HUES64 (cell line): ENCODE measurements around the gene TCERG1L.
"Not testable (repeated sequence)": the region's sequence is repeated elsewhere in the genome, so short reads cannot be mapped to it uniquely, and the experiment has no call there.

Source experiments
- H3K27ac ChIP-seq: 2 replicates; pipeline ENCODE4 v1.7.0; 2013; ENCODE audit warnings: low read depth, low read length, inconsistent platforms
- H3K27me3 ChIP-seq: 2 replicates; pipeline ENCODE4 v1.6.1; 2013; ENCODE audit warnings: mild to moderate bottlenecking, low read length; ENCODE audit not compliant: insufficient read depth
- H3K36me3 ChIP-seq: 2 replicates; pipeline ENCODE4 v1.6.1; 2013; ENCODE audit warnings: mild to moderate bottlenecking, low read length; ENCODE audit not compliant: insufficient read depth
- H3K4me1 ChIP-seq: 2 replicates; pipeline ENCODE4 v1.6.1; 2013; ENCODE audit warnings: mild to moderate bottlenecking, low read length, moderate library complexity; ENCODE audit not compliant: insufficient read depth
- H3K4me3 ChIP-seq: 2 replicates; pipeline ENCODE4 v1.5.1; 2013; ENCODE audit warnings: mild to moderate bottlenecking, low read length, moderate library complexity
- H3K9ac ChIP-seq: 2 replicates; pipeline ENCODE4 v1.6.1; 2013; ENCODE audit warnings: mild to moderate bottlenecking, low read depth, low read length
- H3K9me3 ChIP-seq: 2 replicates; pipeline ENCODE4 v1.6.1; 2013; ENCODE audit warnings: low read depth, low read length; ENCODE audit not compliant: insufficient read depth
- WGBS: fragments of 150-250, 120-280 bp; methylation state at CpG from one replicate; pipeline ENCODE4 v1.1.7; 2013; ENCODE audit warnings: missing lambda C conversion rate; 5-methylcytosine and 5-hydroxymethylcytosine counted together

TCERG1L gene

DNA sequence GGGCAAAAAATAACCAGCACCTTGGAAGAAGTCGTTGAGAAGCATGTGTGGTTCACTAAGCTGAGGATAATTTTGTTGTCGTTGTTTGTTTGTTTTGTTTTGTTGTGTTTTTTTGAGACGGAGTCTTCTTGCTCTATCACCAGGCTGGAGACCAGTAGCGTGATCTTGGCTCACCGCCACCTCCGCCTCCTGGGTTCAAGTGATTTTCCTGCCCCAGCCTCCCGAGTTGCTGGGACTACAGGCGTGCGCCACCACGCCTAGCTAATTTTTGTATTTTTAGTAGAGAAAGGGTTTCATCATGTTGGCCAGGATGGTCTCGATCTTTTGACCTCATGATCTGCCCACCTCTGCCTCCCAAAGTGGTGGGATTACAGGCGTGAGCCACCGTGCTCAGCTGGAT, 76.9 kb downstream of the TCERG1L start:
- not testable (repeated sequence) for H3K4me1 ChIP-seq, H3K27ac ChIP-seq
- WGBS: 95% methylated on average over 13 of the region's 13 CpGs

DNA sequence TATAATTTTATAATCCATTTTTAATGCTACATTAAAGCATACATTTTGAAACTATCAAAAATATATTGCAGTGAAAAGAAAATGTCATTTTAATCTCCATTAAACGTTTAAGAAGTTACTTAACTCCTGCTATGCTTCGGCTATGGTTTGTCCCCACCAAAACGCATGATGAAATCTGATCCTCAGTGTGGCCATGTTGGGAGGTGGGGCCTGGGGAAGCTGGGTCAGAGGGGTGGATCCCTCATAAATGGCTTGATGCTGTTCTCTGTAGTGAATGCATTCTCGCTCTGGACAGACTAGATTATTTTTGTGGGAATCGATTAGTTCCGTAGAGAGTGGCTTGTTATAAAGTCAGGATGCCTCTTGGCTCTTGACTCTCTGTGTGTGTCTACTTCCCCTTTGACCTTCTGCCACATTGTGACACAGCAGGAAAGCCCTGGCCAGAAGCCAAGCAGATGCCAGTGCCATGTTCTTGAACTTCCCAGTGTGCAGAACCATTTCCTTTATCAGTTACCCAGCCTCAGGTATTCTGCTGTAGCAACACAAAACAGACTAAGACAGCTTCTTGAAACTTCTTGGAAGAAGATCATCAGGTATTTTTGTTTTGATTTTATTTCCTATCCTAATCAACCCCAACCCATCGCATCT, 77.8 kb downstream of the TCERG1L start:
- Histone ChIP-seq H3K36me3 (no peaks in the 10 kb centered on the region), H3K27me3 (no peaks in the 10 kb centered on the region), H3K4me3 (no peak overlapping the region), H3K27ac (no peak overlapping the region), H3K4me1 (no peaks in the 10 kb centered on the region), H3K9ac (no peak overlapping the region), H3K9me3 (no peaks in the 10 kb centered on the region; the same call in 1 of the 2 replicates)
- WGBS: 92% methylated on average over 6 of the region's 7 CpGs

More for the DNA sequence above, 76.9 kb downstream of the TCERG1L start:
- not testable (repeated sequence) for H3K9ac ChIP-seq, H3K36me3 ChIP-seq, H3K4me3 ChIP-seq, H3K27me3 ChIP-seq, H3K9me3 ChIP-seq

DNA sequence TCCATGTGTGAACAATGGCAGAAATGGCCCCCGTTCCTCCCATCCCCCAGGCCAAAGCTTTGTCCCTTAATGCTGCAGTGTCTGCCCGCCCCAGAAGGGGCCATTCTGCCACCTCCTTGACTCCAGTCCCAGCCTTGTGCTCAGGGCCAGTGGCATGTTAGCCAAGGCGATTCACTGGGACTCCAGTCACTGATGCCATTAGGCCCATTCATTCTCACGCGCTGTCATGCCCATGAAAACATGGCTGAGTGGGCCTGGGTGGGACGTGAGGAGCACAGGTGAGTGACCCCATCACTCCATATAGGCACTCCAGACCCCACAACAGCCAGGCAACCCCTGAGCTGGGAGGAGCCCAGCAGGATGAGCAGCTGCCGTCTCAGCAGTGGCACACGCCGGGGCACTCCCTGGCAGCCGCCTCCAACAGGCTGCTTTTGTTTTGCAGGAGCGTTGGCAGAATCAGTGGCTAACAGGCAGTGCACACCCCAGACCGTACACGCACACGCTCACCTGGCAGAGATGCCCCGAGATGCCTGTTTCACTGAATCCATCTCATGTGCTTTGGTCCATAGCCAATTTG, 79.5 kb downstream of the TCERG1L start:
- H3K4me1 ChIP-seq: no peaks in the 10 kb centered on the region
- H3K4me3 ChIP-seq: no peak overlapping the region
- H3K36me3 ChIP-seq: no peaks in the 10 kb centered on the region
- no peaks in the 10 kb centered on the region for H3K27me3 ChIP-seq
- WGBS: 92% methylated on average over 15 of the region's 15 CpGs
- H3K27ac ChIP-seq: no peak overlapping the region
- H3K9me3 ChIP-seq: no peaks in the 10 kb centered on the region; the same call in 1 of the 2 replicates
- no peak overlapping the region for H3K9ac ChIP-seq

DNA sequence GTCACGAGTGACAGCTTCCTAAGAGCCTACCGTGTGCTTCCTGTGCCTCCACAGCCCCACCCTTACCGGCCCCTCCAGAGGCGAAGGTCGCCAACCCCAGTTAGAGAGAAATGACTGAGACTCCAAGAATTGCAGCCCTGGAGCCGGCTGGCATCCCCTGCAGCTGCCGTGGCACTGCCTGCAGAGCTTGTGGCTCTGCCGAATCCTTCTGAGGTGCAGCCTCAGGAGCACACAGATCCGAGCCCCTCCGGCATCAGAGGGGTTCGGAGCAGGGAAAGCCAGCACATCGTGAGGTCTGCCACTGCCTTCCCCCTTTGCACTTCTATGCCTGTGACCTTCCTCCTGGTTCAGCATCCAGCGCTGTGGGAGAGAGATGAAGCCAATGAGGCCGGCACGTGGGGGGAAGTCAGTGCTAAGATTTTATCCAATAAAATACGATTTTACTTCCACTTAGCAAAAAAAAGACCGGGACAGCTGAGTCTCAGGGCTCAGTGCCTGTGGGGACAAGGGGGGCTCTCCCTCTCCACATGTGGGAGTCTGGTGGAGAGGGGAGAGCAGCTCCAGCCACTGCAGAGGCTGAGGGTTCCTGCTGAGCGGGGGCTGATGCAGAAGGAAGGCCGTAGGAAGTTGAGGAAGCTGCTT, 80.1 kb downstream of the TCERG1L start:
- Histone ChIP-seq H3K27me3 (no peaks in the 10 kb centered on the region), H3K4me1 (no peaks in the 10 kb centered on the region), H3K9ac (no peak overlapping the region), H3K36me3 (no peaks in the 10 kb centered on the region), H3K4me3 (no peak overlapping the region), H3K27ac (no peak overlapping the region), H3K9me3 (no peaks in the 10 kb centered on the region; the same call in 1 of the 2 replicates)
- WGBS: 87% methylated on average over 15 of the region's 19 CpGs

GRCh38 chr10:131230641-131231322, 80.7 kb downstream of the TCERG1L start:
- no peaks in the 10 kb centered on the region for H3K36me3 ChIP-seq
- H3K4me1 ChIP-seq: no peaks in the 10 kb centered on the region
- no peak overlapping the region for H3K4me3 ChIP-seq
- WGBS: 95% methylated on average over 15 of the region's 15 CpGs
- H3K27ac ChIP-seq: no peak overlapping the region
- no peaks in the 10 kb centered on the region; the same call in 1 of the 2 replicates for H3K9me3 ChIP-seq
- H3K9ac ChIP-seq: no peak overlapping the region
- no peaks in the 10 kb centered on the region for H3K27me3 ChIP-seq

GRCh38 chr10:131230166-131230565, 81.4 kb downstream of the TCERG1L start:
- WGBS: 93% methylated on average over 17 of the region's 17 CpGs
- Histone ChIP-seq H3K27ac (no peak overlapping the region), H3K4me3 (no peak overlapping the region), H3K4me1 (no peaks in the 10 kb centered on the region), H3K36me3 (no peaks in the 10 kb centered on the region), H3K9me3 (no peaks in the 10 kb centered on the region; the same call in 1 of the 2 replicates), H3K27me3 (no peaks in the 10 kb centered on the region), H3K9ac (no peak overlapping the region)

DNA sequence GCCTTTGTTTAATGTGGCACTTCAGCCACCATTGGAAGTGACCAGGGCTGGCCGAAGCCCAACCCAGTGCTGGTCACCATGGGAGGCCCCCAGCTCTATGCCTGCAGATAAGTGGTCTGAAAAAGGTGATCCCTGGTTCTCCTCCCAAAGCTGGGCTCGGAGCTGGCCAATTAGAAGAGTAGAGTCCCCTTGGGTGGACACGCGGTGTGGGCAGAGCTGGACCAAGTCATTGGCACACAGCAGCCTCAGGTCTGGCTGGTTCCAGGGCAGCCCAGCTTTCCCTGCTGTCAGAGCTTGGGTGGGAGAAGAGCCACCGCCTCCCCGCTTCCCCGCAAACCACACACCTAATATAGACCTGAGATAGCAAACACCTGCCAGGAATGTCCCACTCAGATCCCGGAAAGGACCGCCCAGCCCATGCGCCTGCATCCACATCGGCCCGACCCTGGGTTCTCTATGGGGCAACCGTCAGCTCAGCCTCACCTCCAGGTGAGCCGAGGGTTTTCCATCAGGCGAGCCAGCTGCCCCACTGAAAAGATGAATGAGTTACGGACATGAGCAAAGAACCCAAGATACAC, 84.3 kb downstream of the TCERG1L start:
- H3K9me3 ChIP-seq: no peaks in the 10 kb centered on the region
- H3K4me3 ChIP-seq: no peak overlapping the region
- H3K27me3 ChIP-seq: no peaks in the 10 kb centered on the region
- no peaks in the 10 kb centered on the region for H3K4me1 ChIP-seq
- no peak overlapping the region for H3K27ac ChIP-seq
- H3K9ac ChIP-seq: no peak overlapping the region
- WGBS: 92% methylated on average over 16 of the region's 16 CpGs
- H3K36me3 ChIP-seq: no peaks in the 10 kb centered on the region

DNA sequence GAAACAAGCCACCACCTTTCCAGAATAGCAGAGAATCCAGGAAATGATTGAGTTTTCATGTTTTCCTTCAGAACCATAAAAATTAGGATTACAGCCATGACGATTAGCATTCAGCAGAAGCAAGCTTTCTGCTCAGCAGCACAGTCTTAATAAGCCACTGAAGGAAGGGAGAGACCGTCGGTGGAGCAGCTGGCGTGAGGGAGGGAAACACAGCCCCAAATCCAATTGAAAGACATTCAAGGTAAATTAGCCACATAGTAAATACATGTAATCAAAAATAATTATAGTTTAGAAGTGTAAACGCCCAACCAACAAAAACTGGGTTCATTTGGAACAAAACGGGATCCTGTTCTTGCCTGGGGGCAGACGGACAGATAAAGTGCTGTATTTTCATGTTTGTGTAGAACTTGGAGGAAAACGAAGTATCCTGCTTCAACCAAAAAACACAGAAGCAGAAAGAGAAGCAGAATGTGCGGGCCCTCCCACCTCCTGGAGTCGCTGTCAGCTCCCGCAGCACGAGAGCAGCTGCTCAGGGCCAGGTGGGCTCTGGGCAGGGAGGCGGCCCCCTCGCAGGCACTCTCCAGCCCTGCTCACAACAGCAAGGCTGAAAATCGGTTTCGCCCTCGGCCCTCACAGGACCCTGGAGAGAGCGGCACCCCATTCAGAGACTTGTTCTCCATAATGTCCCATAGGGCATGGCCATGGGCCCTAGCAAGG, 84.9 kb downstream of the TCERG1L start:
- H3K27ac ChIP-seq: no peak overlapping the region
- no peak overlapping the region for H3K4me3 ChIP-seq
- H3K4me1 ChIP-seq: no peaks in the 10 kb centered on the region
- no peaks in the 10 kb centered on the region for H3K9me3 ChIP-seq
- no peaks in the 10 kb centered on the region for H3K27me3 ChIP-seq
- H3K36me3 ChIP-seq: no peaks in the 10 kb centered on the region
- no peak overlapping the region for H3K9ac ChIP-seq
- WGBS: 87% methylated on average over 17 of the region's 18 CpGs

DNA sequence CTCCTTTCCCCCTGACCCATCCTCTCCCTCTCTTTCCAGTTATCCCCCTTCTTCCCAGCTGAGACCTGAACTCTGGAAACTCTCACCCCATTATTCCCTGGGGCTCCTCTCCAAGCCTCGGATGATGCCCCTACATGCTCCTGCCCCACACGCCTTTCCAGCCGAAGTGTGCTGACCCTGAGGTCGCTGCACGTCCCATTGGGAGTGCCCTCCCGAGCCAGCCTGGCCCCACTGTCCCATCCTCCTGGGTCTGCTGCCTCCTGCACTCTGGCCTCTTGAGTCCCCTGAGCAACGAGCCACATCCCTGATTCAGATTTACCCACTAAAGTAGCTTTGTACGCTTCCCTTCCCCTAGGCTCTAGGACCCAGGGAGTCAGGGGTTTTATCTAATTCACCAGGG, 87.4 kb downstream of the TCERG1L start:
- Histone ChIP-seq H3K4me3 (no peak overlapping the region), H3K27me3 (no peaks in the 10 kb centered on the region), H3K4me1 (no peaks in the 10 kb centered on the region), H3K36me3 (no peaks in the 10 kb centered on the region), H3K9me3 (no peaks in the 10 kb centered on the region), H3K27ac (no peak overlapping the region), H3K9ac (no peak overlapping the region)
- WGBS: 93% methylated on average over 8 of the region's 8 CpGs

- 95% methylated on average over 4 of the region's 4 CpGs for WGBS
- H3K9ac ChIP-seq: no peak overlapping the region
- no peaks in the 10 kb centered on the region for H3K36me3 ChIP-seq
These were observed 88.1 kb downstream of the TCERG1L start for GRCh38 chr10:131223422-131223821.

More at GRCh38 chr10:131223422-131223821, 88.1 kb downstream of the TCERG1L start:
- no peaks in the 10 kb centered on the region for H3K9me3 ChIP-seq
- no peaks in the 10 kb centered on the region for H3K27me3 ChIP-seq
- H3K4me1 ChIP-seq: no peaks in the 10 kb centered on the region
- H3K27ac ChIP-seq: no peak overlapping the region
- no peak overlapping the region for H3K4me3 ChIP-seq
